GM19452 (cell line): Measurements from ENCODE around the gene ROBO2.

Experiments
- ATAC-seq: cut with Tn5 transposase; IDR thresholded peaks from one replicate; pipeline ENCODE4 v1.9.1; 2021; ENCODE audit not compliant: unreplicated experiment

ROBO2 gene

DNA sequence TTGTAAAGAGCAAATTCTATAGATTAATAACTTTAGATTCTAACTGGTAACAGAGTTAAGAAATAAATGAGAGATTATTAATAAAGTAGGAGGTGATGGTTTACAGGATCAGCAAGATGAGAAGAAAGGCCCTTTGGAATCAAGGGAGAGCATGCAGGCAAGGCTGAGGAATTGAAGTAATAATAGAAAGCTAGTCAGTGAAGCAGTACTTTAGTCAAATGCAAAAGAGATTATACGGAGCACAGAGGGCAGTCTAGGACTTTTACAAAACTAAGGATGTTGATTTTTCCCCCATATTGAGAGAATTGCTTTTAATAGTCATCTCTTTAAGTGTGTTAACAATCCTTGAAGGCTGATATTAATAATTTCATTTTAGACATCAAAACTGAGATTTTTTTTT lies 146.4 kb downstream of the ROBO2 start:
- no peak for ATAC-seq

DNA sequence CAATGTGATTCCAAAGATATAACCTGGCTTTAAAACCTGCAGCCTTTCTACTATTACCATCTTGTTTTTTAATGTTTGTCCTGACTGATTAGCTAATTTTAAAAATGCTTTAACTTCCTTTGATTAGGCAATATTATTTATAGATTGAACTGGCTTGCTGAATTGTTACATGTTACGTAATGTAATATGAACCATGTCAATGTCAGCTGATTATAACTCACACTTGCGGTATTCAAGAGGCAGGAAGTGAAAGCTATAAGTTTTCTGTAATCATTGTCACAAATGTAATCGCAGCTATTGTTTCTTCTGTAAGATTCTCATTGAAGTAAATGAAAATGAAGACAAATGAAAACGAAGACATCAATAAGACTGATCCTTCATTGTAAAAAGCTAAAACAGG lies 146.8 kb downstream of the ROBO2 start:
- no peak for ATAC-seq

DNA sequence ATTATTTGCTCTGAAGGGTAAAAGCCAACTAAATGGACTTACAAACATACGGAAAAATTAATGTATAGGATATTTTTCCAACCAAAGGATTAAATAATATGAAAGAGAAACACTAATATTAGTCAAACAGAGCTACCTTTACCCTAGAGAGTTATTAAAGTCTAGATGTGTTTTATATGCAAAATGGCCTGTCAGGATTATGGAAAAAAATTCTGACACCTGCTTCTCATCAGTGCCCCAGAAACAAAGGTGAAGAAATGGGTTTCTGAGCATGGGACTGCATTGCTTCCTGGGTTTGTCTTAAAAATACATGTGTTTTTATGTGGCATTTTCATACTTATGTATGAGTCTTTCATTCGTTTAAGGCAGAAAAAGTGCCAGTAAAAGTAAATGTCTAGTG lies 148.3 kb downstream of the ROBO2 start:
- ATAC-seq: no peak

DNA sequence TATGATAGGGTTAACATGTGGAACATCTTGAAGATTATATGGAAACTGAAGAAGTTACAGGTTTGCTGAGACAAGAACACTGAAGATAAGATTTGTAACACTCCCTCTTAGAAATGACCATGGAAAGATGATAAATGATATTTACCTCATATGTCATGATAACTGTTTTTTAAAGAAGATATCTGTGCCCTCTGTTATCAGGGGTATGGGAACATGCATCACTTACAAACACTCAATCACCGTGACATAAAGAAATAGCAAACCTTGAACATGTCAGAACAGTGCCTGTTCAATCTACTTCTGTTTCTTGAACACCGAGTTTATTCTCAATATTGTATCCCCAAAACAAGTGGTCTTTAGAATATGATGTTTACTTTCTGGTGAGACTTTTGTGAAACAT lies 149.4 kb downstream of the ROBO2 start:
- ATAC-seq: no peak

DNA sequence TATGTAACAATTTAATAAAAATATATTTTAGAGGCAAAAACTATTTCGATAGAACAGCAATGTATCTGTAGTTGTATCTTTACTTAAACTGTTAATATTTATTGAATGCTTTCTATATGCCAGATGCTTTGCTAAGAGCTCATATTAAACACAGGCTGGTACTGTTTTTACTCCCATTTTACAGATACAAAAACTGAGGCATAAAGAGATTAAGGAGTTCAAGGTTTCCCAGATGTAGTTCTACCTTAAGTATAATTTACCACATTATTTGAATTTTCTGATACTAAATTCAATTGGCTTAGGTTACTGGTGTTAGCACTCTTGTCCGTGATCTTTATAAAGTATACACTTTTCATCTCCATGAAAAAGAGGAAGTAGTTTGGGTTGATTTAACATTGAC lies 149.8 kb downstream of the ROBO2 start:
- no peak for ATAC-seq

DNA sequence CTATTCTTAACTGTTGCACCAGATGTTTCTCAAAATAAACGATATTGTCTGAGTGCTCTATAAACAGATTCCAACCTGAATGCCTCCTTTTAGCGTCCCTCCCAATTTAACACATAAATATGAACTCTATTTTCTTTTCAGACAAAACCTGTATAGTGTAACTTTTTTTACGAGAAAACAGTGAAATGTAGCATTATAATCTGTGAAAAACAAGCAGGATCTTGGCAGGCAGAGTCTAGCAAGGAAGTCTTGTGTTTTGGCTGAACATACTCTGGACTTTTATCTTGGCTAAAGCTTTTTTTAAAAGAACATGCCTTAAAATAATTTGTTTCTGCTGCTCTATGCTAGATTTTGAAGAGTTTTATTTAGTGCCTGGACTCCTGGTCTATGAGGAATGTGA lies 150.5 kb downstream of the ROBO2 start:
- no peak for ATAC-seq

DNA sequence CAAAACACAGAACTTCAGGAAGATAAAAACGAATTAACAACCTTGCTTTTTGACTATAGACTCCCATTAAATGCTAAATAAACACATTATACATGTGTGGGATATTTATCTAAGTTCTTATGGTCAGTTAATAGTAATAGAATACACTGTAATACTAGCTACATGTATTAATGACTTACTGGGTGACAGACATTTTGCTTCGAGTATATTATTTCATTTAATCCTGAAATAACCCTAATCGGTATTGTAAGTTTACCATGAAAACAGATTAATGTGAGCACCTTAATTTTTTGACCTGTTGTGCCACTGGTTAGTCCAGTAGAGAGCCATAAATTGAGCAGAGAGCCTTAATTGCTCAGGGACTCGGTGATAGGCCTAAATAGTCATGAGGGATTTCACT lies 151.1 kb downstream of the ROBO2 start:
- no peak for ATAC-seq

DNA sequence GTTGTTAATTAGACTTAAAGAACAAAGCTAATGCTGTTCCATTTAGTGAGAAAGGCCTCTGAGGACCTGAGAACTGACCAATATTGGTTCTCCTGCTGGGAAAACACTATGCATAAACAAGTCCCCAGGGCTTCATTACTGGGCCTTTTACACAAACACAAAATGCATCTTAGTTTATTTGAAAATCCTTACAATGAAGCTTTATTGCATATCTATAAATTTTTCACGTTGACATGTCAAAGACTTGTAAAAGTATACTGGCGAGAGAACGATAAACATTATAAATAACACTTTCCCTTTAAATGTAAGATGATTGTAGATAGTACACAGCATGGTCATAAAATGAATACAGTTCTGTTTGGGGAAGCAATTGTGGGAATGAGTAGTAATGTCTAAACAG lies 151.7 kb downstream of the ROBO2 start:
- ATAC-seq: no peak

DNA sequence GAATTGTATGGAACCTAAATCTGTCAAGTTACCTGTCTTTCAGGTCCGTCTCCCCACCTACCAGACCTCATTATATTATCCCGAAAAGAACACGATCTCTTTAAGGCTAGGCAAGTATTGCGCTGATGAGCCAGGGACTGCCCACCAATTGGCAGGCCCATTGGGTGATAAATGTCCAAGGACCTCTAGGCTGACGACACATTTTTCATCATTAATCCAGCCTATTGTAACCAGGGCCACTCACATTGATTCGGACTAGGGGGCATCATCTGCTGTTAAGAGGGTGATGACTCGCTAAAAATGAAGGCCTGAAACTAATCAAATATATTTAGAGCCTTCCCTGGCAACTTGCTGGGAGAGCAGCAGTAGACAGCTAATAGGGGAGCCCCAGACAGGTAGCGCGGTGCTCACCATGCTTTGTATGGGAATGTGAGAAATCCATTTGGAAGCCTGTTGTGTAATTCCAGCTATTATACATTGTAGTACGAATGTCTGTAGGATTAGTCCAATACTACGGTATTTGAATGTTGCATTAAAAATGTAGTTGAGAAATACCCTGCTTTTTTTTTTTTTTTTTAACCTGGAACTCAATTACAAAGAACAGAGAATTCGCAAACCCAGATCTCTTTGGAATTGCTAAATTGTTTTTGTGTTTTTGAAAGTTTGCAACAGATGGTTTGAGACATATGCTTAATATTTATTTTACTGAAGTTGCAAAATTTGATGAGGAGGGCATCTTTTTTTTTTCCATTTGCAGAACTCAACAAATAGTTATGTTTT lies 156.1 kb downstream of the ROBO2 start:
- no peak for ATAC-seq

DNA sequence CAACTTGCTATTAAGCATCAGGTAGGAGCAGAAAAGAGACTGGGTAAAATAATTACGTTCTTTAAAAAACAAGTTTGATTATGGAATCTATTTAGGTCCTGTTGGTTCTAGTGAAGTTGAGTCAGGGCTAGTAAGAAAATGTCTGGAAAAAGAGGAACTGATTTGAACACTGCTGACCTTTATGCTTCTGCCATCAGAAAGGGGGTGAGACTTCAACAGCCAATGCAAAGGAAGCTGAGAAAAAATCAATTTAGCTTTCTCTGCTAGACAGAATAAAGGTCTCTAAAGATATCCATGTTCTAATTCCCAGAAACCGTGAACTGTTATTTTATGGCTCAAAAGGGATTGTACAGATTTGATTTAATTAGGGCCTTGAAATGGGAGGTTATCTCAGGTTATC lies 157.5 kb downstream of the ROBO2 start:
- ATAC-seq: no peak

DNA sequence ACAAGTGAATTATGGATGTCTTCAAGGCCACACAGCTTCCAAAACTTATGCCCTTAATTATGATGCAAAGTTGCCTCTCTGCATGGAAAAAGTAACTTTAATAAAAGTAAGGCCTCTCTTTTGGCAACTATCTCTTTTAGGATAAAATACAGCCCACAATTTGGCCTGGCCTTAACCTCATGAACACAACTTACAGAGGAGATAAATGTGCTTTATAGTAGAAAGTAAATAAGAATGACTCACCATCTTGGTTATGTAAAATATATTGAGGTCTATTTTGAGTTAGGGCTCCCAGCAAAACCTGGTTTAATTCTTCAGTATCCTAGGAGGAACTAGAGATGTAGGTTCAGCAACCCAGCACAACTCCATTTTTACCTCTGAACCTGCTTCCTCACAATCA lies 164.0 kb downstream of the ROBO2 start:
- ATAC-seq: no peak

DNA sequence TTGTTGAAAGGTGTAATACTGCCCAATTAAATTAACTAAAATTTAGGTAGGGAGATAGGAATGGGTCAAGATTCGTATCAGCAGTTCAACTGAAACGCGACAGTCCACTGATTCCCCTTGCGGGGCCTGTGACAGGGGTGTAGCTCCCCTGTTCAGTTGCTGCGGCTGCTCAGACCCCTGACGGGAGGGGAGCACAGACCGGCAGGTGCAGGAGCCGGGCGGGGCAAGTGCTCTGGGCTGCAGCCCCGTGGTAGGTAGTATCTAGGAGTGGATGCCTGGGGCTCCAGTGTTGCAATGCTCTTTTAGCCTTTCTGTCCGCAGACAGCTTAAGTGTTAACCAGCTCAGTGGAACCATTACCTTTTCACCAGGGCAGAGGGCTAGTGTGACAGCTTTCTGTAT lies 164.9 kb downstream of the ROBO2 start:
- no peak for ATAC-seq

DNA sequence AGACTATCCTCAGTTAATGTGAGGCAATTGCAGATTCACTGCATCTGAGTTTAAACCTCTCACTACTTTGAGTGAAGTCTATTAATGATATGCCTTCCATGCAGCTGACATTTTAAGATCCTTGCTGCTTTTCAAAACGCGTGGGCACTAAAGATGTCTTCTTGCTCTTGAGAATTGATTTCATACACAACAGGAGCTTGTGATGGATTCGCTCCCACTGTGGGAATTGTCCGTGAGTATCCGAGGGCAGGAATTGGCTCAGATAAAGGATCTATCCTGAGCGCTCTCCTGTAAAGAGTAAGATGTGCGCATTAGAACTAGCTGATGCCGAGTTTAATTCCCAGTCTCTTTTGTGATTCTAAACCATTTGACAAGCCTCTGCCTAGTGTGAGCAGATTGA lies 167.9 kb downstream of the ROBO2 start:
- ATAC-seq: no peak

DNA sequence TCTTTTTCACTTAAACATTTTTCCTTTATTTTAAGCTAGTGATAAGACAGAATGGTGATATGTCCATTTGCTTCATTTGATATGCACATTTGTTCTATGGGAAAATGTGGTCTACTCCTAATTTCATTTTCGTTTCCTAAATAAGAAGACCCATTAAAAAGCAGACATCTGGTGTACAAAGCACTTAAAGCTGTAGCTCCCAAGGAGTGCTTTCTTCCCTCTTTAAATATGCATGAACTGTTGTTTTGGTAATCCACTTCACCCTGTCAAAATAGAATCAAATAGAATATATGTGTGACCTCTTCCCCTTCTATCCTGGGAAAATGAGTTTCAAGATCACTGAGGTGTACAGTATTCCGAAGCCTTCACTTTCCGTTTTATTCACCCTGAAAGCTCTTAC lies 182.8 kb downstream of the ROBO2 start:
- no peak for ATAC-seq

DNA sequence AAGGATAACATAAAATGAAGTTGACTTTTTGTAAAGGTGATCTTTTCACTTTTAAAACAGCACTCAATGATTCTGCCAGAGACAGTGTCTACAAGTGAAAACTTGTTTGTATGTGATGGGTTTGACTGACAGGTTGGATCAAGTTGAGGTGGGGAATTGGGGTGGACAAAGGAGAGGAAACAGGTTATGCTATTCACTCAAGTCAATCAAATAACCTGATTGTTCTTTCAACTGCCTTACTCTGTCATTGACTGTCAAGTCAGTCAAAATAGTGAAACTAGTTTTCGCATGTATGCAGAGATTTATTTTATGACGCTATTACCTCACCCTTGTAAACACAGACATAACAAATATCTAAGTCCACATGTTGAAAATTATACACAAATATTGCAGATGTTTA lies 187.7 kb downstream of the ROBO2 start:
- ATAC-seq: no peak

DNA sequence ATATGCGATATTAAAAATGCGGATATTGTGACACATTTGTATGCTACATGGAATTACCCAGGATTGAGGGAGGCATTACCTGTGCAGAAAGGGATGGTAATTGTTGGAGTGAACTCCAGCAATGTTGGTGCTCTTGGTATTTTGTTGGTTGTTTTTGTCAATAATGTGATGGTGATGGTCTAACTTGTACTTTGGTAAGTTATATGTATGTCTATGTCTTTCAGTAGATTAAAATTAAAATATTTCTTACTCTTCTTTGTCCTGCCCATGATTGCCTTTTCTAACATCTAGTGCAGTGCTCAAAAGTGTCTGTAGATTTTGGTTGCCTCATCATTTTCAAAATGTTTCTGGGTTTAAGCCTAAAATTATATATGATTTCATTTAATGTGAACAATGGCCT lies 192.7 kb downstream of the ROBO2 start:
- ATAC-seq: no peak

DNA sequence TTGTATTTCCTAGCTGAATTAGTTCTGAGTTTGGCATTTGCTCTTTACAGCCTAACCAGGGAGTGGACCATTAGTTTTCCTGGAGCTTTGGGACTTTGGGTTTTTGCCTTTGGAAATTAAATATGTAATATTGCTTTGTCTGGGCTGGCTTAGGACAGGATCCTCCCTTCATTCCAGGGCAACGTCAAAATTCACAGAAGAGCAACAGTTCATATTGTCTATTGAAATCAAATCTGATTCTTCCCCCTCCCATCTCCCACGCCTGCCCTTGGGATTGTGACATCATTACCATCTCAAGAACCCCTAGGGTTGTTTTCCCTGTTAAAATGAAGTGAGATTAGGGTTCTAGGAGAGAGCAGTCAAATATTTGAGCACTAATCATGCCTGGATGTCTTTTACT lies 194.1 kb downstream of the ROBO2 start:
- ATAC-seq: no peak

DNA sequence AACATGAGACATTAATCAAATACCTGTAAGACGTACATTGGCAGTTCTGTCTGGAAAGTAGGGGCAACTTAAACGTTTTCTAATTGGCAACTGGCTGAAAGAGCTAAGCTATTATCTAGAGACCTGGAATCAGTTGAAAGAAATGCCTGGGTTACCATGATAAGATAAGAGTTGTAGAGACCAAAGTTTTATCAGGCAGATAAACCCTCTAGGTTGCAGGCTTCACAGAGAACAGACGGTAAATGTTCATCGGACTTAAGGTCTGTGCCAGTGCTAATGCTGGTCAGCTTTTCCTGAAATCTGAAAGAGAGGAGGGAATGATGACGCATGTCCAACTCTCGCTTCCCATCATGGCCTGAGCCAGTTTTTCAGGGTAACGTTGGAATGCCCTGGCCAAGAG lies 196.2 kb downstream of the ROBO2 start:
- ATAC-seq: no peak

DNA sequence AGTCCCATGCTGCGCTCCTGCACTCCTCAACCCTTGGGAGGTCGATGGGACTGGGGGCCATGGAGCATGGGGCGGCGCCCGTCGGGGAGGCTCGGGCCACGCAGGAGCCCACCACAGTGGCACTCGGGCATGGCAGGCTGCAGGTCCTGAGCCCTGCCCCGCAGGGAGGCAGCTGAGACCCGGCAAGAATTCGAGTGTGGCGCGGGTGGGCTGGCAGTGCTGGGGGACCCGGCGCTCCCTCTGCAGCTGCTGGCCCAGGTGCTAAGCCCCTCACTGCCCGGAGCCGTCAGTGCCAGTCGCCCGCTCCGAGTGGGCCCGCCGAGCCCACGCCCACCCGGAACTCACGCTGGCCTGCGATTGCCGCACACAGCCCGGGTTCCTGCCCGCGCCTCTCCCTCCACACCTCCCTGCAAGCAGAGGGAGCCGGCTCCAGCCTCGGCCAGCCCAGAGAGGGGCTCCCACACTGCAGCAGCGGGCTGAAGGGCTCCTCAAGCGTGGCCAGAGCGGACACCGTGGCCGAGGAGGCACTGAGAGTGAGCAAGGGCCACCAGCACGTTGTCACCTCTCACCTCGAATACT lies 200.3 kb downstream of the ROBO2 start:
- no peak for ATAC-seq

DNA sequence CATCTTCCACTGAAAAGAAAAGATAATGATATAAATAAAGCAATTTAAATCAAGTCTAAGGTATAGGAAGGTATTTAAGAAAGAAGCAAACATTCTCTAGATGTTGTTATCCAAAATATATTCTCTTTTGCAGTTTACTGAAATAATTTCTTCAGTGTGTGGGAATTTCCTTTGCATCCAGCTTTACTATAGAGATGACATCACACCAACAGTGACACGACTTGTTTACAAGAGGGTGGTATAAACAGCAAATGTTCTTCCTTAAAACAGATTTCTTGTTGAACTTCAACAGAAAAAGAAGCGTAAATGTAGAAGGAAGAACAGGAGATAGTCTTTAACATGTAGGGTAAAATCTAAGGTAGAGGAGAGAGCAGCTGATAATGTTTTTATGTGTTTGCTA lies 202.5 kb downstream of the ROBO2 start:
- no peak for ATAC-seq

DNA sequence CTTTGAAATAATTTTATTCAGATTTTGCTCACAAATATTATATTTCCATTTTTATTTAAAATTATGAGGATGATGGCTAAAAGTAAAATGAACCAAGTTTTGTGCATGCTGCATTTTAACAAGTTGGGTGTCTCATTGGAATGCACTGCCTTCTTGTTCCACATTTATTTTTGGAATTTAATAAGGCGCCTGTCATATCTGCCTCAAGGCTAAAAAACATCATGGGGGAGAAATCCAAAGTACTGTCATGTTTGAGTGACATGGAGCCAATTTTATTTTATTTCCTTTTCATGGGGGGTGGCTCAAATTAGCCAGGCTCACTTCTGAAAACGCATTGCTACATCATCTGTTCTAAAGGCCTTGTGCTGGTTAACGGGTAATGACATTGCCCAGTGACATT lies 205.1 kb downstream of the ROBO2 start:
- no peak for ATAC-seq

DNA sequence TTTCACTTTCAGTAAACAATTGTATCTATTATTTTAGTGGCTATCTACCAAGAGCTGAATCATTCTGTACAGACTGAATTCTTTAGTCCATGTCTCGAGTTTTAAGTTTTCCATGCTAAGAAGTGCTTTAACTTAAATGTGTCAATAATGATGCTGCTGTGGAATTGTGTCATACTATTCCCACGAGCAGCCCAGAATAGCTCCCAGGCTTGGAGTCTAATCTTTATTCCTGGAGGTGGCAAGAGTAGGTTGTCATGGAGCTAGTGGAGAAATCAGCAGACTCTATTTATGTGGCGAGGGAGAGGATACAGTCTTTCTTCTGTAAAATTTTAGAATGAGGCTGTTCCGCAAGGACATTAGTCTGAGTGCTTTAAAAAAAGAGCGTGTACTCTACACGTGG lies 207.2 kb downstream of the ROBO2 start:
- ATAC-seq: no peak

DNA sequence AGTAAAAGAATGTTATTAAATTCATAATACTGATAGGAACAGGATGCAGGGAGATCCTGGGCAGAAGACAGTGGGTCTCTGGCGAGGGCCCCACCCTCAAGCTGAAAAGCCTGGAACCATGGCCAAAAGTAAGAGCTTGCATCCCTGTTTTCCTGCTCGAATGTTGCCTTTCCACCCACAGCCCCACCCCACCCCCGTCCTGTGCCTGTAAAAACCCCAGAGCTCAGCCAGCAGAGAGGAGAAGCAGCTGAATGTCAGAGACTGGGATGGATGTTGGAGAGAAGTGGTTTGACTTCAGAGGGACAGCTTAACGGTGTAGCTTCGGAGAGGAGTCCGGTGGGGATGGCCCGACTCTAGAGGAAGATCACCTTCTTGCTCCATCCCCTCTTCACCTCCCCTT lies 207.9 kb downstream of the ROBO2 start:
- no peak for ATAC-seq
